SW480 (cell line): Measurements from ENCODE around the gene USHBP1.

ENCODE experiments used
- DNase-seq: peaks from one replicate; pipeline ENCODE4 v3.0.0-alpha.2; 2016; ENCODE audit warnings: low spot score

Gene USHBP1

DNA sequence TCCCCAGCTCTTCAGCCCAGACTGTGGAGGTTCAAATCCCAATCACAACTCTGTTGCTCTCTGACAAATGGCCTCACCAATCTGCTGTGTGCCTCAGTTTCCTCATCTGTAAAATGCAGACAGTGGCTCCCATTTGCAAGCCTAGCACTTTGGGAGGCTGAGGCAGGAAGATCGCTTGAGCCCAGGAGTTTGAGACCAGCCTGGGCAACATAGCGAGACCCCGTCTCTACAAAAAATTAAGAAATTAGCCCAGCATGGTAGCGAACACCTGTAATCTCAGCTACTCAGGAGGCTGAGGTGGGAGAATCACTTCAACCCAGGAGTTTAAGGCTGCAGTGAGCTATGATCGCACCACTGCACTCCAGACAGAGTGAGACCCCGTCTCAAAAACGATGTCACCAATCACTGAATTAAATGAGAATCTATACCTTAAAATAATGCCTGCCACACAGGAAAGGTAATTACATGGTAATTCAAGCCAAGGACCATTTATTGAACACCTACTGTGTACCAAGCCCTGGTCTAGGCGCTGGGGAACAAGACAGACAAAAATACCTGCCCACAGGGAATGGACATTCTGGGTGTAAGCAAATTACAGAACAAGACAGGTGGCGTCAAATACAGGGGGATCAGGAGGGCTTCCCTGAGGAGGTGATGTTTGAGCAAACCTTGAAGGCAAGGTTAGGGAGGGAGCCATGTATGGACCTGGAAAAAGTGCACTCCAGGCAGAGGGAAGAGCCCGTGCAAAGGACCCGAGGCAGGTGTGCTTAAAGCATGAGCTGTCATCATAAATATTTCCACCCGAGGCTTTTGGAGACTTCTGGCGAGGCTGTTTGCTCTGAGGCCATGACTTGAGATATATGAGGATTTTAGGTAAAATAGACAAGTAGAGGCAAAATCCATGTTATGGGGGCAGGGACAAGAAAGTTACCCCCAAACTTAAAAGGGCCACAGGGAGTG is 26.5 kb downstream of the USHBP1 start:
- no peak for DNase-seq

- DNase-seq, result no peak
Observed at GRCh38 chr19:17236811-17237543, 27.6 kb downstream of the USHBP1 start.

DNA sequence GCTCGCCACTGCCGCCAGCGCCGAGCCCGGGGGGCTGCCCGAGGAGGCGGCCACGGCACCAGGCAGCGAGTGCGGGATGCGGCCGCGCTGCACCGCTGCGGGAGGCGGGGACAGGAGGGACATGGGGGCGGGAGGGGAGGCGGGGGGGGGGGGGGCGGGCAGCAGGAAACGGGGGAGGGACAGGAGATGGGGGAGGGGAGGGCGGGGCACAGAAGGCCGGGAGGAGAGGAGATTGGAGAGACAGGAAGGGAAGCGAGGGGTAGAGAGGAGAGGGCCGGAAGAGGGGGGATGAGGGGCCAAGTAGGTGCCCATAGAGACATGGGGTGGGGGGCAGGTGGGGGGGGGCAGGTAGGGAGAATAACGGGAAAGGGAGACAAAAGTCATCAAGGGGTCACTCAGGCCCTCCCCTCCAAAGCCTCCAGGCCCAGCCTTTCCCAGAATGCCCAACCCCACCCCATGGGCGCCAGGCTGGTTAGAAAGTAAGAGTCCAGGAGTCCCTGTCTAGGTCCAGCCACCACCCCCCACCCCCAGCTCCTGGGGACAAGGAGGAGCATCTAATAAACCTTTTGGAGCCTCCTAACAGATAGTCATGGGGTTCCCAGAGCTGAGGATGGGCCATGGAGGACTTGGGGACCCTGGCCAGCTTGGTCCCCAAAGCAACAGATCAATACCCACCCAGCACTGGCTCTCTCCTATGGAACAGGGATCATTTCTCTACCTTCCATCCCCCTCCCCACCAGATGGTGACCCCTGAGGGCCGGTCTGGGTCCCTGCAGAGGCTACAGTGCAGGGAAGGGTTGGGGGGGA is 28.4 kb downstream of the USHBP1 start:
- DNase-seq, result peak; percentile 70

GRCh38 chr19:17235300-17235970 is 29.1 kb downstream of the USHBP1 start:
- peak; percentile 87 for DNase-seq

GRCh38 chr19:17234911-17235299 is 29.6 kb downstream of the USHBP1 start:
- peak; percentile 73 for DNase-seq

GRCh38 chr19:17232258-17232657 is 32.3 kb downstream of the USHBP1 start:
- DNase-seq, result no peak

DNA sequence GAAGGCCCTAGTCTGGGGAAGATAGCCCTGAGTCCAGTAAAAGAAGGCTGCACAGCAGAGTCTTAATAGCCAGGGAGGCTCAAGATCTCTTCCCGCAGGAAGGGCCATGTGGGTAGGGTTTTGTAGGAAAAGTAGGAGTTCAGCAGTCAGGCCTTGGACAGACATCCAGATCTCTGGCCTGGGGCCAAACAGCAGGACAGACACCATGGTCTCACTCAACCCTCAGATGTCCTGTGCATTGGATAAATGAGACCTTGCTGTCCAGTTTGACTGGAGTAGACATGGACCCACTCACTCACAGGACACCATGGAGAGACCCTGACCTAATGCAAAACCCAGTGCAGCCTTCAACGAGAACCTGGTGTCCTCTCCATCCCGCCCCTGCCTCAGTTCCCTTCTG is 34.7 kb downstream of the USHBP1 start:
- DNase-seq, result no peak

GRCh38 chr19:17227798-17228367 is 36.7 kb downstream of the USHBP1 start:
- DNase-seq, result no peak

GRCh38 chr19:17226002-17226933 is 38.3 kb downstream of the USHBP1 start, which contains the start of gene OCEL1:
Gene OCEL1 (plus strand): TSS chr19:17226226. CDS start chr19:17226248, 22 bp downstream.
- peak; percentile 98 for DNase-seq

- no peak for DNase-seq
Observed at GRCh38 chr19:17225053-17225452, 39.5 kb downstream of the USHBP1 start.

DNA sequence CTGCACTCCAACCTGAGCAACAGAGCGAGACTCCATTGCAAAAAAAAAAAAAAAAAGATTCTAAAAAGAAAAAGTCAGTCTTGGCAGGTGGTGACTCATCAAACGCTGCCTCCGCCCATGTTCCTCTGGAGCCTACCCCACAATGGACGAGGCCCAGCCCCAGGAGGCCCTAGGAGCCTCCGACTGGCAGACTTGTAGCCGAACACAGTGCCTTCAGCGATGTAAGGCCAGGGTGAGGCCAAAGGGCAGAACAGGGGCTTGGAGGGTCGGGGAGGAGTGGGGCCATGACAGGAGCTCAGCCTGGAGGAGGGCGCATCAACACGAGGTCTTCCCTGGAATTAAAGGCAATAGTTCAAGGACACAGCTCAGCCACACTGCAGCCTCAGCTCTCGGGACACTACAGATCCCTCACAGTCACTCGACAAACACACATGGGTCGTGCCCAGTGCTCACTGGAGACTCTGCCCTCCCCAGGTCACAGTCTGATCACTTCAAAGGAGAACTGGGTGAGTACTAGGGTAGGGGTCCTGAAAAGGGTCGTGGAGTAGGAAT is 44.3 kb downstream of the USHBP1 start:
- DNase-seq, result peak; percentile 53

DNA sequence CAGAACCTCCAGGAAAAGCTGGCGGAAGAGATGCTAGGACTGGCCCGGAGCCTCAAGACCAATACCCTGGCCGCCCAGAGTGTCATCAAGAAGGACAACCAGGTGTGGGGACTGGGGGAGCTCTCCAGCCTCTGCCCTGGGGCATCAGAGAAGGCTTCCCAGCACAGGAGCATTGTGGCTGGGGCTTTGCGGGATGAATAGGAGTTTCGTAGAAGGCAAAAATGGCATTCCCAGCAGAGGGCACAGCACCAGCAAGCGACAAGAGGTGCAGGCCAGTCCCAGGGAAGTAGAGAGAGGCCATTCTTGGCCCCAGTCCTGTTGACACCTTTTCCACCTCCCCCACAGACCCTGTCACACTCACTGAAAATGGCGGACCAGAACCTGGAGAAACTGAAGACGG is 45.3 kb downstream of the USHBP1 start:
- no peak for DNase-seq

GRCh38 chr19:17216058-17216670 is 48.4 kb downstream of the USHBP1 start:
- DNase-seq, result no peak

- peak; percentile 95 for DNase-seq
Observed at GRCh38 chr19:17215127-17215971, 49.2 kb downstream of the USHBP1 start, which contains the start of gene USE1. Gene USE1 (plus strand): TSS chr19:17215357. CDS start chr19:17215406, 49 bp downstream.

GRCh38 chr19:17214508-17215126 is 49.9 kb downstream of the USHBP1 start:
- no peak for DNase-seq

- DNase-seq, result no peak
Observed at GRCh38 chr19:17213334-17213733, 51.2 kb downstream of the USHBP1 start.

DNA sequence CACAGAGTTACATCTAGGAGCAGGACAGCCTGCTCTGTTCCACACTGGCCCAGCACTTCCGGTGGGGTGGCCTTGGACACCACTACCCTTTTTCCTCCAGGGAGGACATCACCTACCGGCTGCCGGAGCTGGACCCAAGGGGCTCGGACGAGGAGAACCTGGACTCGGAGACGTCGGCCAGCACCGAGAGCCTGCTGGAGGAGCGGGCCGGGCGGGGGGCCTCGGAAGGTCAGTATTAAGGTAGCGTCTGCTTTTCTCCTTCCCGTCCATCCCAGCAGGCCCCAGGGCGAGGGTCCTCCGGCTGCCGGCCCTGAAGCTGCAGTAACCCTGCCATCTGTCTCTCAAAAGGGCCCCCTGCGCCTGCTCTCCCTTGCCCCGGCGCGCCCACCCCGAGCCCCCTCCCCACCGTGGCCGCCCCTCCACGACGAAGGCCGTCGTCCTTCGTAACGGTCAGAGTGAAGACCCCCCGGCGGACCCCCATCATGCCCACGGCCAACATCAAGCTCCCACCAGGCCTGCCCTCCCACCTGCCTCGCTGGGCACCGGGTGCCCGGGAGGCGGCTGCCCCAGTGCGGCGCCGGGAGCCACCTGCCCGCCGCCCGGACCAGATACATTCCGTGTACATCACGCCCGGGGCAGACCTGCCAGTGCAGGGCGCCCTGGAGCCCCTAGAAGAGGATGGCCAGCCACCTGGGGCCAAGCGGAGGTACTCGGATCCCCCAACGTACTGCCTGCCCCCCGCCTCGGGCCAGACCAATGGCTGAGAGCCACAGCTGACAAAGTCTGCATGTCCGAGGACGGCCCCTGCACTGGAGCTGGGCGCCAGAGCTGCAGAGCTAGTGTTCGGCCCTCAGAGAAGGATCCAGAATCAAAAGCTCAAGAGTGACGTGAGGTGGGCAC is 52.7 kb downstream of the USHBP1 start:
- DNase-seq, result no peak
